UCSD-AML1 (cell line): ENCODE data around the gene LRP8.

Experiments
- DNase-seq: peaks from one replicate; lab custom pipeline; 2025; ENCODE audit not compliant: unreplicated experiment; lab: John Stamatoyannopoulos, UW

The LRP8 gene

DNA sequence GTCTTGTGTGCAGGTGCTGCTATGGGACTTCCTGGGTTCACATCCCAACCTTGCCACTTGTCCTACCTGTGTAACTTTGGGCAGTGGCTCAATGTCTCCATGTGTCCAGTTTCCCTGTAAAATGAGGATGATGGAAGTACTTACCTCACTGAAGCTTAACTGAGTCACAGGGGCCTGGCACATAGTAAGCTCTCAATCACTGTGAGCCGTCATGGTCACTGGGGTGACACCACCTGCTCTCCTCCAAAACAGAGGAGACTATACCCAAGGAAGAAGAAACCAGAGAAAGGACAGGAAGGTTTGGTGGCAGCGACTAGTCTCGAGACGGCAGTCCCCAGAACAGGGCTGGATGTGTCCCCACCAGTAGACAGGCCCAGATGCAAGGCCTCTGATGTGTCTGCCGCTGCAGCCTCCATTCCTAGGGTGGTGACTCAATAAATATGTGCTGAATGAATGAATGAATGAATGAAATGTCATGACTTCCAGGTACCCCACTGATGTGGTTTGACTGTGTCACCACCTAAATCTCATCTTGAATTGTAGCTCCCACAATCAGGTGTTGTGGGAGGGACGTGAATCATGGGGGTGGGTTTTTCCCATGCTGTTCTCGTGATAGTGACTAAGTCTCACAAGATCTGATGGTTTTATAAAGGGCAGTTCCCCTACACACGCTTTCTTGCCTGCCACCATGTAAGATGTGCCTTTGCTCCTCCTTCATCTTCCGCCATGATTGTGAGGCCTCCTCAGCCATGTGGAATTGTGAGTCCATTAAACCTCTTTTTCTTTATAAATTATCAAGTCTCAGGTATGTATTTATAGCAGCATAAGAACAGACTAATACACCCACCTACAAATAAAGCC, 13.0 kb upstream of the LRP8 start:
- no peak for DNase-seq

DNA sequence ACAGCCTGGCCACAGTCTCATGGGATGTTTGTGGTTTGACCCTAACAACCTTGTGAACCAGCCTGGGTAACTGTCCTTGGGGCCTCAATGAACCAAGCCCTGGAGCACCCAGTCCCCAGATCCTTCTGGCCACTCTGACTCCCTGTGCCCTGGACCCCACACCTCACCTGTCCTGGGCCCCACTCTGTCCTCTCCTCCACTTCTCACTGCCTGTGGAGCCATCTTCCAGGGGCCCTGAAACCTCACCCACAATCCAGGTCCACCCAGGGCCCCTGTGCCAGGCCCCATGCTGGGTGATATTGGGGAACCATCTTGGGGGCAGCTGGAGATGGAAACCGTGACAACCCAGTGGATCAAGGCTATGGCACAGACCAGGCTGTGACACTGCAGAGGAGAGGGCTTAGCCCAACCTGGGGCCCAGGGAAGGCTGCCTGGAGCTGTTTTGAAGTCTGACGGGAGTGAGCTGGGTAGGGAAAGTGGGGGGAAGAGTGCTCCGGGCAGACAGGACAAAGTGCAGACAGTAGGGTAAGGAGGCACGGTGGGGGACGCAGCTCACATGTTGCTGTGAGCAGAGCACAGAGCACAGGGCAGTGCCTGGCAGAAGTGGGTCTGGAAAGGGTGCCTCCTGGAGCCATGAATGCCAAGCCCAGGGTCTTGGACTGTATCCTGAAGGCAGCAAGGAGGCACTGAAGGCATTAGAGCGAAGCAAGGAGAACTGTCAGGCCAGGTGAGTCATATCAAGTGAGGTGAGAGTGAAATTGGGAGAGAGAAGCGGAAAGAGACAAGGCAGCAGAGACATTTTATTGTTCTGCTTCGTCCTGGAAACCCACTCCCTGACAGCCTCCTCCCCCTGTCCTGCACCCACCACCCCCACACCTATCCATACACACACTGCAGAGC, 12.1 kb upstream of the LRP8 start:
- DNase-seq = no peak

DNA sequence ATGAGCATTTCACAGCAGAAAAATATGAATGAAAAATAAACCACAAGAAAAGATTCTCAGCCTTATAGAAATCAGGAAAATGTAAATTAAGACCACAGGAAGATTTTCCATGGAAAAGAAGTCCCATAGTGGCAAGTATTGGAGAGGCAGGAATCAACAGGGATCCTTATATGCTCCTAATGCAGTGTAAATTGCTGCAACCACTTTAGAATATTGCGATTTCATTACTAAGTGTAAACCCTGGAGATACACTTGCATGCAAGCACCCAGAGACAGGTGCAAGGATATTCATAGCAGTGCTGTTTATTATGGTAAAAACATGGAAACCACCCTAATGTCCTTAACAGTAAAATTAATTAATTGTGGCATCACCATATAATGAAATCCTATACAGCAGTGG, 10.6 kb upstream of the LRP8 start:
- no peak for DNase-seq

DNA sequence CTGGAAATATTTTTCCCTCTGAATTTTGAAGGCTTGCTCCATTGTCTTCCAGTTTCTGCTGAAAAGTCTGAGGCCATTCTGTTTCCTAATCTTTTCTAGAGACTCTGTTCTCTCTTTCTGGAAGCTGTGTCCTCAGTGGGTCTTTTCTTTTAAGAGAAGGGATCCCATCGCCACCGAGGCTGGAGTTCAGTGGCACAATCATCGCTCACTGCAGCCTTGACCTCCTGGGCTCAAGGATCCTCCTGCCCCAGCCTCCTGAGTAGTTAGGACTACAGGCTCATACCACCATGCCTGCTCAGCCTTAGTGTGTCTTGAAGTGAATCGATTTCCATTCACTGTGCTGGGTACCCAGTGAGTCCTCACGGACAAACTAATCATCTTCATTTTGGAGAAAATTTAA, 9.6 kb upstream of the LRP8 start:
- DNase-seq = no peak

DNA sequence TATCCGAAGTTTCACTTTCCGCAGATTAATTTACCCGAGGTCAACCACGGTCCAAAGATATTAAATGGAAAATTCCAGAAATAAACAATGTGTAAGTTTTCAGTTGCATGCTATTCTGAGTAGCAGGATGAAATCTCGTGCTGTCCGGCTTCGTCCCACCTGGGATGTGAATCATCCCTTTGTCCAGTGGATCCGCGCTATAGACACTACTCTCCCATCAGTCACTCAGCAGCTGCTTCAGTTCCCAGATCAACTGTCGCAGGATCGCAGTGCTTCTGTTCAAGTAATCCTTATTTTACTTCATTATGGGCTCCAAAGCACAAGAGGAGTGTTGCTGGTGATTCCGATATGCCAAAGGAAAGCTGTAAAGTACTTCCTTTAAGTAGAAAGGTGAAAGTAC, 8.3 kb upstream of the LRP8 start:
- DNase-seq = no peak

DNA sequence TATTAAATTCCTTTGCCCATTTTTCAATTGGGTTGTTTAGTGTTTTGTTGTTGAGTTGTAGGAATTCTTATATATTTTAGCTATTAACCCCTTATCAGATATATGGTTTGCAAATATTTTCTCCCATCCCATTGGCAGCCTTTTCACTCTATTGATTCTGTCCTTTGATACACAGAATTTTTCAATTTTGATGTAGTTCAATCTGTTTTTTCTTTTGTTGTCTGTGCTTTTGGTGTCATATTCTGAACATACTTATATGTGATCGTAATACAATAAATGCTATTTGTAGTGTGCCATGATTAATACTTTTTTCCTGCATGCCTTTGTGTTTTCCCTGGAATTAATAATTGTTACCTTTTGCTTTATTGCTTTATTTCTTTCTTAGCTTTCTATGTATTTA, 7.8 kb upstream of the LRP8 start:
- no peak for DNase-seq

DNA sequence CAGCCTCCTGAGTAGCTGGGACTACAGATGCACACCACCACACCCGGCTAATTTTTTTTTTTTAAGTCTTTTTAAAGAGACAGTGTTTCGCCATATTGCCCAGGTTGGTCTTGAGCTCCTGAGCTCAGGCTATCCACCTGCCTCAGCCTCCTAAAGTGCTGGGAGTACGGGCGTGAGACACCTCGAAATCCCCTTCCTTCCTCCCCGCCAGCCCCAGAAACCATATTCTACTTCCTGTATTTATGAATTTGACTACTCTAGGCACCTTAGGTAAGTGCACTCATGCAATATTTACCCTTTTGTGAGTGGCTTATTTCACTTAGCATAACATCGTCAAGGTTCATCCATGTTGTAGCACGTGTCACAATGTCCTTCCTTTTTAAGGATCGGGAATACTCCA, 6.9 kb upstream of the LRP8 start:
- DNase-seq = no peak

DNA sequence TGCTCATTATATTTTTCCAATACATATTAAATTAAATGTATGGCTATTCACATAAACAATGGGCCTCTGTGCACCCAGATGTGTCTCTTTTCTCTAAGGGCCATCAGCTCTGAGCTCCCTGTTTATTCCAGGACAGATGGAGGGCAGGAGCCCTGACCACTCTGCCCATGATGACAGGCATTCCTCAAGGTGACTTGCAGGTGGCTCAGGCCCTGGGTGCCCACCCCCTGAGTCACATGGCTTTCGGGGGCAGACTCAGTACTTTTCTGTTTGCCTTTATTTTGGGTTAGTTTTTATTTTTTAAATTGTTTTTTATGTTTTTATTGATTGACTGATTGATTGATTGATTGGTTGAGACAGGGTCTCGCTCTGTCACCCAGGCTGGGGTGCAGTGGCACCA, 6.4 kb upstream of the LRP8 start:
- no peak for DNase-seq

DNA sequence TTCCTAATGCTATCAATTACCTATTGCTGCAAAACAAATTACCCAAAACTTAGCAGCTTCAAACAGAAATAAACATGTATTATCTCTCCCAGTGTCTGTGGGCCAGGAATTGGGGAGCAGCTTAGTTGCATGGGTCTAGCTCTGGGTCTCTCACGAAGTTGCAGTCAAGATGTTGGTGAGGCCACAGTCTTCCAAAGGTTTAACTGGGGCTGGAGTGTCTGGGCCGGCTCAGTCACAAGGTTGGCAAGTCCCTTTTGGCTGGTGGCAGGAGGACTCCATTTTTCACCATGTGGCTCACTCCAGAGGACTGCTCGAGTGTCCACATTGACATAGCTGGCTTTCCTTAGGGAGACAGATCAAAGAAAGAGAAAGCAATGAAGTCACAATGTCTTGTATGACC, 5.0 kb upstream of the LRP8 start:
- DNase-seq = no peak

DNA sequence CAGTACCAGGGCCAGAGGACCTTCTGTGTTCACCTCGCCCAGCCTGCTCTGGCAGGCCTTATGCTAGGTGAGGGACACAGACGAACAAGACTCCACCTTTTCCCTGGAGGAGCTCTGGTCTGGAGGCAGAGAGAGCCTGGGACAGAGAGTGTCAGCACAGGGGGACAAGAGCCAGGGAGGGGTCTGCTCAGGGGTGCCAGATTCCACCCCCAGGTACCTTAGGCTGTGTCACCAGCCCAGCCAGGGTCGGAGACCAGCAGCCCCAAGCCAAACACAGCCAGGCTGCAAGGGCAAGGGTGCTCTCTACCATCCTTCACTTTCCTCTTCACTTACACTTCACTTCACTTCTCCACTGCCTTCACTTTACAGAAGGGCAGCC, 4.3 kb upstream of the LRP8 start:
- DNase-seq = no peak

DNA sequence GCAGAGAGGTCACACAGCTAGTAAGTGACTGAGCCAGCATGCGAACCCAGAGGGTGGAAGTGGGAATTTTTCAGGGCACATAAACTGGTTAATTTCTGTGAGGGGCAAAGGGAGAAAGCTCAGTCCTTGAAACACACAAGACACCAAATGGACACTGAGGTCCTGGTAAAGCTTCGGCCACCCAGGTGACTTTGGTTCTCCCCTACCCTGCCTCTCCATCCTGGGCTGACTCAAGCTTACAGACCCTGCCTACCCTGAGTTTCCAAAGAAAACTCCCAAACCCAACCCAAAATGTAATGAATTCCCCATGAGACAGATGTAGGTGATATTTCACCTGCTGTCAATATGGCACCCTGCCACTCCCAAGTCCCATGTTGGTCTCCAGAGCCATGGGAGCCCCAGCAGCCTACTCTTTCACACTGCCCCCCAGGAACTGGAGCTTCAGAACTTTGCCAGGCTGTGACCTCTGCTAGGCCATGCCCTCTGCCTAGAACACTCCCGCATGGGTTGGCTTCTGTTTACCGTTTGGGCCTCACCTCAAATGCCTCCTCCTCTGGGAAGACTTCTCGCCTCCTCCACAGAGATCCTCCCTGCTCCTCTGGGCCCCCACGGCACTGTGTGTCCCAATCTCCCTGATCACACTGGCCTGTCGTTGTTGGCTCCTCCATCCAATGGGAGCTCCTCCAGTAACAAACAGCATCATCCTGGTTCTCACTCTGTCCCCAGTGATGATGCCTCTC, 3.7 kb upstream of the LRP8 start:
- DNase-seq = no peak

DNA sequence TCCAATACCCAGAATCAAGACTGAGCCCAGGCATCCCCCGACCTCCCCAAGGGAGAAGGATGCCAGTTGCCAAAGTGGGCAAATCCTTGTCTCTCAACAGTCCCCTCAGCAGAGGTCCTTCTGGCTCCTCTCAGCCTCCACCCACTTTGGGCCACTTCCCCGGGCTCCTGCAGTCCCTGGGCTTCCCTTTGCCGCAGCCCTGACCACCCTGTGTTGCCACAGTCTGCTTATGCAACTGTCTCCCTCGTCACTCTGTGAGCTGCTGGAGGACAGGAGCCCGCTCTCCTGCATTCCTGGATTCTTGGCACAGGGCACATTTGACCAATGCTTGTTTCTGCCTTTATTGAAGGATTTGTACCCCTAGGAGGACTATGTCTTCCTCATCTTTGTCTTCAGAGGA, 2.9 kb upstream of the LRP8 start:
- DNase-seq = no peak

DNA sequence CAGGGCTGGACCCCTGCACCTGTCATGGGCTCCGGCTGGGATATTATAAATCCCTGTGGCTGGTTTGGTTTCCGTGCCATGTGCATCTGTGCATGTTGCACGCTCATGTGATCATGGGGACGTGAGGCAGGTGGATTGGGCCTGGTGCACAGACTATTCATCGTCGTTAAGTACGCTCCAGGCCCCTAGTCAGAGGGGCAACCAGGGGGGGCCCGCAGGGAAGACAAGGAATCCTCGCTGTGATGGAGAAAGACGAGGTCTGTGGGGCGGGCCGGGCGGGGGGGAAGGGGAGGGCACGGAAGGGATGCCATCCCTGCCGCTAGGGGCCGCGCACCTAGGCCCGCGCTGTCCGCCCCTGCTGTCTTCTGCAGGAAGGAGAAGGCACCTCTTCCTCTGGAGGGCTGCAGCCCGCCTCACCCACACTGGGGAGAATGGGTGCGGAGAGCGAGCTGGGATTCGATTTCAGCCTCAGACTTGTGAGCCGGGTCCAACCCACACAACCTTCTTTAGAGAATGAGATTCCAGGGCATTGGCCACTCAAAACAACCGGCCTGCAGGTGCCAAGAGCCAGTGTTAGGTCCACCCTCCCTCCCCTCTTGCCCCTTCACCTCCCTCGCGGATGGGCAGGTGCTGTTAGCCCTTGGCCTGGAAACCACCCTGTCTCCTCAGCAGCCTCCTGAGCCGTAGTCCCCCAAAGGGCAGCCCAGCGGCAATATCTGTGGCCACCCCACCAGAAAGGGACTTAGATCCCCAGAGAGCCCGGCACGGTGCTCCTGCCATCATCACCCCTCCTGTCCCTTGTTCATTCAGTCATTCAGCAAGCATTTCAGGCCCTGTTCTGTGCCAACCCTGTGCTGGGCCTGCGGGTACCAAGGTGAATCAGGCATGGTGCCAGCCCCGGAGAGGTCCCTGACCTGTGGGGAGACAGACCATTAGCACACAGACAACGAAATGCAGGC, 950 bp upstream of the LRP8 start:
- DNase-seq = no peak

DNA sequence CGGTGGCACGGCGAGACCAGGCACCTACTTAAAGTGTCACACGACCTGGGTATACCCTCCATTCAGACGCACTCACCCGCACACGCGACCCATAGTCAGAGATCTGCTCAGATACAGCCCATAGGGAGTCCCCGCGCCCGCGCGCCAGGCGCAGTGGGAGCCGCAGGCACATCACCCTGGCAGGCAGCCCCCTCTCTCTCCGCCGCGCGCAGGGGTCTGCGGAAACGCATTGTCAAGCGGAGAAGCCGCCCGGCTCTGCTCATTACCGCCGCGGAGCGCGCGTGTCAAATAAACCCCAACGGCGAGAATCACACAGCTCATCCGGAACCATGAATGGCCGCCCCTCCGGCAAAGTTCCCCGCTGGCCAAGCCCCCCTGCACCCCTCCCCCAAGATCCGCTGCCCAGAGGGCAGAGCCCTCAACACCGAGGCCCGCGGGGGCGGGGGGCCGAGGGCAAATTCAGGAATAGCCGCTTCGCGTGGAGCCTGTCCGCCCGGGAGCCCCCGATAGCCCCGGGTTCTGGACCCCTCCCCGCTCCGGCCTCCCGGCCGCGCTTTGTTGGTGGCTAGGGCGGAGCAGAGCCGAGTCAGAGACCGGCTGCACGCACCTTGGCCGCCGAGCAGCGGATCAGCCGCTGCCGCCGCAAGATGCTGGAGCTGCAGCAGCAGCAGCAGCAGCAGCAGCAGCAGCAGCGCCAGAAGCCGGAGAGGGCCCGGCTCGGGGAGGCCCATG, 522 bp downstream of the LRP8 start:
- DNase-seq = peak; percentile 60

DNA sequence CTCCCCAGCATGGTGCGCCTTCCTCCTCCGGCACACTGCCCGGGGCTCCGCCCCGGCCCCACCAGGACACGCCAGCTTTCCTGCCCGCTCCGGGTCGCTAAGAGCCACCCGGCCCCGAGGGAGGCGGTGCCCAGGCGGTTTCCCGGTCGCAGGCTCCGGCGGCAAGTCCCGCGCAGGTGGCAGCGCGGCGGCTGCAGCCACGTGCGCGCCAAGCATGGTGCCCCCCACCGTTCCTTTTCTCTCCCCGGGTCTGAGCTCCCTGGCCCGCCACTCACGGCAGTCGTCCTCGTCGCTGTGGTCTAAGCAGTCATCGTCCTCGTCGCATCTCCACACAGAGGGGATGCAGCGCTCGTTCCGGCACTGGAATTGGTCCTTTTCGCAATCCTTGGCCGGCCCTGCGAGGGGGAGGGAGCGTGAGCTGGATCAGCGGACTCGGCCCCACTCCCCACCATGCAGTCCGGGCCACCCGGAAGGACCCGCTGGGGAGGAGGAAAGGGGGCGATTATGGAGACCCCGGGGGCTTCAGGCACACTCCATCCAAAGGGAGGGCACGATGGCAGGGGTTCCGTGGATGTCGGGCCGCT, 1.2 kb downstream of the LRP8 start:
- DNase-seq = peak; percentile 60

DNA sequence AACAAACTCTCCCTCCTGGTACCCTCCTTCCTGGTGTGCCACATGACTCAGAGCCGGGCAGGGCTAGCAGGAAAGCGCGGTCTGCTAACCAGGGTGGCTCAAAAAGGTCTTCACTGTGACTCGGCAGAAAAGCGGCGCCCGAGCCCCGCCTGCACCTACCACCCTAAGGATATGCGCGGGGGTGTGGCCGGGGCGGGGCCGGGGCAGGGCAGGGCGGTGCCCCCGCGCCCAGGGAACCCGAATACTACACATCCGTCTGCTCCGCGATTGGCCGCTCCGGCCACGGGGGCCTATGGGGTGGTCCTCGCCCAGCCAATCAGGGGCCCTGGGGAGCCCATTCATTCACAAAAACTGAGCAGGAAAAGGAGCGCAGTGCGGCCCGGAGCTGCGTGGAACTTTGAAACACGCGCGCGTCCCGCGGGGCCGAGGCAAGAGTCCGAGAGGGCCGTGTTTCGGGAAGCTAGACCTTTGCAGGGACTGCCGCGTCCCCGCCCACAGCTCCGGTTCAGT, 1.7 kb downstream of the LRP8 start:
- DNase-seq = peak; percentile 99

DNA sequence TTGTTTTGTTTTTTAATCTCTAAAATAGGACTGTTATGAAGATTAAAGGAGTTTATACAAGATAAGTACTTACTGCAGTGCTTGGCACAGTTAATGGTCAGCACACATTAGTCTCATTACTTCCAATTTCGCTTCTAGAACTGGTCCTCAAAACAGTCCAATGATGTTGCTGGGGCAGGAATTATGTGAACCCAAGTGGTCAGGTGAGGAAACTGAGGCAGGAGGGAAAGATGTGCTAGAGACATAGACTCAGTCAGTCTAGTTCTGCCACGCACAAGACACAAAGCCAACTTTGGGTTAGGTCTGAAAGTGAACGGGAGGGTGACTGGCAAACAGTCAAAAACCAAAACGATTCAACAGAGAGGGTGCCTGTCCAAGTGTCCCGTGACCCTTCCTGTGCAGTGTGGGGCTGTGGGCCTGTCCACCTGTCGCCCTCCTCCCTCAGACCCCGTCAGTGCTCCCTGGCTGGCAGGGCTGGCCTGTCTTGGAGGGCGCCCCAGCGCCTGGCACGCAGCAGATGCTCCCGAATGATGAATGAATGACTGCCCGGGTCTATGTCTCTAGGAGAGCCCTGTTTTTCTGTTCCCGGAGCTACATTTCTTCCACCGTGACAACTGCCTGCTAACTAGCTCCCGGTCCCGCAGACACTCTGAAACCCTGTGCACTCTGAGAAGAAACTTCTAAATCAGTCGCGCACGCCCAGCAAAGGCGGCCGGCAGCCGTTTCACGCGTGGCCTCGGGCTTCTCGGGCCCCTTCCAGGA, 2.4 kb downstream of the LRP8 start:
- no peak for DNase-seq

DNA sequence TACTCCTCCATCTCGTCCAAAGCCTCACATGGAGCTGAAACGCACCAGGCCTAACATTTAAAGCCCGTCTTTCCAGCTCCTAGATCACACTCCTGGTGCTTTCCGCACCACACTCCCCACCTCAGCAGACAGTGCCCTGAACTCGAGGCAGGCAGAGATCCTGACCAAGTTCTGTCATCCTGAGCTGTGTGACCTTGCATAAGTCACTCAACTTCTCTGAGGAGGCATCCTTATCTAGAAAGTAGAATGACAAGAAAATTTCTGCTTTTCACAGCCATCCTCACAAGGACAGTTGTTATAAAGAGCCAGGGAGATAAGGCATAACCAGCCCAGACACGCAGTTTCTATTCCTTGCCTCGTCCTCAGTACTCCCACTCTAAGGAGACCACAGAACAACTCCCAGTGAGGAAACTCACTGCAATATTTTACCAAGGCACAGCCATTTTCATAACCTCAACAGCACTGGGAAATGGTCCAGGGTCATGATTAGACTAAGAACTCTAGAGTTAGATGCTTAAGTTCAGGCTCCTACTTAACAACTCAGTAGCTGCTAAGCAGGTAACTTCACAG, 3.1 kb downstream of the LRP8 start:
- DNase-seq = no peak
